HG02973 (cell line): ENCODE measurements around the gene M1AP.

Experiments
- ATAC-seq: cut with Tn5 transposase; IDR thresholded peaks from one replicate; pipeline ENCODE4 v1.9.1; 2021; ENCODE audit warnings: moderate library complexity; ENCODE audit not compliant: unreplicated experiment

M1AP gene

GRCh38 chr2:74528600-74529356 lies 119.4 kb downstream of the M1AP start:
- peak; percentile 2 for ATAC-seq

GRCh38 chr2:74527741-74528140 lies 120.4 kb downstream of the M1AP start:
- ATAC-seq = no peak

- no peak for ATAC-seq
Measured at GRCh38 chr2:74526649-74527230, 121.4 kb downstream of the M1AP start.

- no peak for ATAC-seq
Measured at GRCh38 chr2:74525717-74526648, 122.1 kb downstream of the M1AP start, which contains the start of gene DQX1. Gene DQX1, minus strand, starts transcription at chr2:74526231. Its CDS starts 502 bp downstream, at chr2:74525729.

- no peak for ATAC-seq
Measured at GRCh38 chr2:74524955-74525716, 123.0 kb downstream of the M1AP start.

- no peak for ATAC-seq
Measured at GRCh38 chr2:74524005-74524404, 124.1 kb downstream of the M1AP start.

- no peak for ATAC-seq
Measured at GRCh38 chr2:74522516-74522915, 125.6 kb downstream of the M1AP start.

GRCh38 chr2:74516650-74517049 lies 131.5 kb downstream of the M1AP start:
- no peak for ATAC-seq

- ATAC-seq = no peak
Measured at GRCh38 chr2:74515981-74516633, 132.0 kb downstream of the M1AP start.

- no peak for ATAC-seq
Measured at GRCh38 chr2:74515271-74515980, 132.7 kb downstream of the M1AP start.

- ATAC-seq = no peak
Measured at GRCh38 chr2:74514368-74515270, 133.5 kb downstream of the M1AP start, which contains the start of gene TLX2. Gene TLX2, plus strand, starts transcription at chr2:74514450. Its CDS starts 357 bp downstream, at chr2:74514807.

GRCh38 chr2:74513605-74514367 lies 134.3 kb downstream of the M1AP start:
- no peak for ATAC-seq

- no peak for ATAC-seq
Measured at GRCh38 chr2:74512744-74513604, 135.2 kb downstream of the M1AP start.

GRCh38 chr2:74511104-74511989 lies 136.8 kb downstream of the M1AP start:
- no peak for ATAC-seq

GRCh38 chr2:74510272-74510671 lies 137.9 kb downstream of the M1AP start:
- no peak for ATAC-seq
